NCI-H2227 treated with DMSO at 0.1 percent for 48 hours (cell line): ENCODE data around the gene PCP4.

Source experiments
- DNase-seq: peaks from one replicate; lab custom pipeline; 2025; lab: John Stamatoyannopoulos, UW

PCP4 gene

DNA sequence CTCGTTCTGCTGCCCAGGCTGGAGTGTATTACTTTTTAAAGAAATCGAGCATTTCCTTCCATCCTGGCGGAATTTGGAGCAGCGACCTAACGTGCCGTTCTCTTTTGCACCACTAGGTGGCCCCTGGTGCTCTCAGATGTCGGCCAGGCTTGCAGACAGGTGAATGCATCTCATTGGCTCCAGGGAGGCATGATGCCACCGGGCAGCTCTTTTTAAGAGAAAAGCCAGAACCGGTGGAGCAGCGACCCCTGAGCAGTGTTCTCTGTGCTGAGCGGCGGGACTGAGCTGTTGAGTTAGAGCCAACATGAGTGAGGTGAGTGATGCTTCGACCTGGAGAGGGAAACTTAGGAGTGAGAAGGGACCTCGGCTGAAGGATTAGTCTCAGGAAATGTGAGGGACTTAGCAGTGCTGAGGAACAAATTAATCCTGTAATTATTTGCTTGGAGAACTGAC, at the start of gene PCP4:
PCP4 (plus strand) TSS at position 241 of the 453 bp plus-strand sequence; CDS start at position 305, 64 bp downstream.
- no peak for DNase-seq

DNA sequence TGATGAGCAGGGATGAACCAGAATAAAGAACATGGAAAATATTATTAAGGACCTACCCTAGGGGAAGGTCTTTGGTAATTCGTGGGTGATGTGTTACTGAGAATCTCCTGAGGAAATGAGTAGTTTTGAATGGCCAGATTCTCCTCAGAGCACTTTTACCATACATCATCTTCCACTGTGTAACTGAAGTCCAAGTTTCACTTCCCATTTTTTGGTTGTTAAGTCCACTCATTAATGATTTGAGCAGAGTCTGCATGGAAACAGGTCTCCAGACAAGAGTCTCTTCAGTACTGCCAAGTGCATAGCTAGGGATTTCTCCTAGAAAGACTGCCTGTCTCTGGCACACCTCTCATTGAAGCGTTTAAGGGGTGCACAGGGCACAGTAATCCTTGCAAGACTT, 48.7 kb upstream of the PCP4 start:
- DNase-seq: no peak

DNA sequence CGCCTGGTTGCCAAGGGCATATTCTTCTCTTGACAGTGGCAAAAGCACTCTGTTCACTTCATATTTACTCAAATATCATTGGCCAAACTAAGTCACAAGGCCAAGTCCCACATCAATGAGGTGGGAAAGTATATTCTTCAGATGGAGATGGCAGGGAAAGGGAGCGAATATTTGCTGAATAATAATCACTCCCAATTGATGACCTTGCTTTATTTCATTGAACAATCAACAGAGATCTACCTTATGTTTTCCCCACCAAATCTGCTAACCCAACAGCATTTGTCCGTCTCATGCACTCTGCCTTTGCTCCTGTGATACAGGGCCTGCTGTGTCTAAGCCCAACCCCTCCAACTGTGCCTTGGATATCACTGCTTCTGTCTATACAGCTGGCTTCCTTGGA, 45.2 kb upstream of the PCP4 start:
- no peak for DNase-seq

DNA sequence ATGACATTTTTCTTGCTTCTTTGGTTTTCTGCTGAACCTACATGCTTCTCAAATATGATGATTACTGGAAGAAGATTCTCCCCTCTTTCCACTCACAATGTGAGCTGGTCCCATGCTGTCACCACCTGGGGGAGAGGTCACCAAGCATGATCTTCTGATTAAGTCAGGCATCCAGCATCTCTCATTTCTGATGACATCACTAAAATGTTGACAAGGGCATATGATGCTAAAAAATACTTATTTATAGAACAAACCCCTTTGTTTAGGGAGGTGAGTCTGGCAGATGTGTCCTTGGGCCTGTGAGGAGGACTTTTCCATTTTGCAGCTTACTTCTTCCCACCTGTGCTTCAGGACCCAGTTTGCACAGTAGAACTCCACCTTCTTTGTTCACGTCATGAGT, 42.0 kb upstream of the PCP4 start:
- no peak for DNase-seq

DNA sequence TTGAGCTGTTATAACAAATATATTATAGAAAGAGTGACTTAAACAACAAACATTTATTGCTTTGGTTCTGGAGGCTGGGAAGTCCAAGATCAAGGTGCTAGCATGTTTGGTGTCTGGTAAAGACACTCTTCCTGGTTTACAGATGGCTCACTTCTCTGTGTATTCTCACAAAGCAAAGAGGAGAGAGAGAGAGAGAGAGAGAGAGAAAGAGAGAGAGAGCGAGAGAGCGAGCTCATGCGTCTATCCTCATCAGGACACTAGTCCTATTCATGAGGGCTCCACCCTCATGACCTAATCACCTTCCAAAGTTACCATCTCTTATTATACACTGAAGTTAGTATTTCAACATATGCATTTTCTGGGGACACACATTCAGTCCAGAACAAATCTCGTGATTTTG, 32.7 kb upstream of the PCP4 start:
- no peak for DNase-seq

DNA sequence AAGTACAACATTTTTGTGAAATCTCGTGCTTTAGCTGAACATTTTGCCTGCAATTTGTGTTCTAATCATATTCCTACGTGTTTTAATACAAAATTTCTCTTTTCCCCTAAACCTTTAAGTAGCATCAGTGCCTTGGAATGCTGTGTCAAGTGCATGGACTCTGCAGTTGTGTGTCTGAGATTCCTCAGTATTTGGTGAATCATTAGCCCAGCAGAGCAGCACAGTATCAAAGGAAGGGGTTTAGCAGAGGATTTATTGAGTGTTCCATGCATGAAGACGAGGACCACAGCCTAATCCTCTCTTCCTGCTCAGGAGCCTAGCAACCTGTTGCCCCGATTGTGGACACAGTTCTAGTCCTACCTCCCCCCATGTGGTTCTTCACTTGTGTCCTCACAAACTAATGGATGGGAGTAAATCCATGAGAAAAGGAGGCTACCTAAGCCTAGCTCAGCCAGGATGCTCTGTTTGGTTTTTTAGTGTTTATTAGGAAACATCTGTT, 29.3 kb upstream of the PCP4 start:
- DNase-seq: no peak

DNA sequence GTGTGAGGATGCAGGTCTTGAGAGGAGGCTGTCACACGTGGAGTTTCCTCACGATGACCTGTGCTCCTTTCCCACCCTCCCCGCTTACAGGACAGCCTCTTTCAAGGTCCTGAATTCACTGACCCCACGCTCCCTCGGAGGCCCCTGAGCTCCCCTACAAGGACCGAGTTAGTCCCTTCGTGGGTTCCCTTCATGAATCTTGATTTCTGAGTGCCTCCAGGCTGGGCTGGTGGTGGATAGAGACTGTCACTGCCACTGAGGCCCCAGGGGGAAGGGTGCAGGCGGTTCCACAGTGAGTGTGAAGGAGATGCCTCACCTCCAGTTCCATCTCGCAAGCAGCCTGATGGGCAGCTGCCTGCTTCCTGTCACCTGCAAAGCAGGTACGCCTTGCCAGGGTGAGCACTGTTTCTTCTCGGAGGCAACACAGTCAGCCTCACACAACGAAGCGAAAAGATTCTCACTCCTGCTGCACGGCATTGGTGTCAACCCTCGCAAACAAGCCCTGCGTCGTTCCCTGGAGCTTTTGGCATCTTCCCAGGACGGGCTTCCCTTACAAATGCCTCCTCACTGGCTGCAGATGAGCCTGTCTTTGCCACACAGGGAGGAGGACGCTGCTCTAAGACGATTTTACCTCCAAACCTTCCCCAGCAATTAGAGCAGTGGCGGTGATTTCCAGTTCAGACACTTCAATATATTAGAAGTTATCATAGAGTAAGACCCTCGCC, 26.7 kb upstream of the PCP4 start:
- no peak for DNase-seq

DNA sequence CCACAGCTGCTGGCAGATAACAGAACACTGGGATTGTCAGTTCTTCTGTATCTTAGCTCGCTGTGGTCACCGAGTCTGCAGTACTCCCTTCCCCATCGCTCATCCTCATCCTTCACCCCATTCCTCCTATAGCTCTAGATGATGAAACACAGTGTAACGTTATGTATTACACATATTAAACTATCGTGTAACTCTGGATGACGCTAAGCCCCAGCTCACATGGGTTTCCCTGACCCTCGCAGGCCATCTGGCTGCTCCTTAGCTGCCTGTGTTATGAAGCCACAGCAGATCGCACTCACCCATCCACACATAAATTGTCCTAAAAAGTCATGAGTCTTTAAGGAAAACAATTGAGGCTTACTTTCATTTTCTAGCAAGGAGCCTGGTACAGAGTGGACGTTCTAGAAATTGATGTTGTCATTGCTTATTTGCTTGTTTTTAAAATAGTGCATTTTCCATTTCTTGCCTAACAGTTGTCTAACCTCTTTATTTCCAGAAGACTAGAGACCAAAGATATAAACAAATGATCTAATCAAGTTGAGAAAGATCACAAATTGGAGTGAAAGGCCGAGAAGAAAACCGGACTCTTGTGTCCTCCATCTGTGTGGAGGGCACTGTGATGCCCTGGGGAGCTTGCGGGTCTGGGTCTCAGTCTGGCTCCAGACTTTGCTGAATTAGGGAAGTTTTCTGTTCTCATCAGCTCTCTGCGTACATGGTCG, 24.3 kb upstream of the PCP4 start:
- DNase-seq: no peak

DNA sequence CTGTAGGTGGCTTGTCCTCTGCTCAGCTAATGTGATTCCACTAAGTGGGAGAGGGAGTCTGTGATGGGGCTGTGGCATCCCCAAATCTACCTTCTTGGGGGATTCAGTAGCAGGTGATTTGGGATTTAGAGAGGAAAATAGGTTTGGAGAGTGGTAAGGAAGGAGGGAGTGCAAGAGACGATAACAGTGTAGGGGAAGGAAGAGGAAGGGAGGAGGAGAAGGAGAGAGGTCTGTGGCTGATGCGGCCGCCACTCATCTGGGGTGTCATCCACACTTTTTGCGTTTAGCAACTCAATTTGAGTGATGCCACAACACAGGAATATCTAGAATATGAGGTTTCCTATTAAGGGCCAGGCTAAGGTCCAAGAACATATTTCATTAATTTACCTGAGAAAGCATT, 23.8 kb upstream of the PCP4 start:
- no peak for DNase-seq

DNA sequence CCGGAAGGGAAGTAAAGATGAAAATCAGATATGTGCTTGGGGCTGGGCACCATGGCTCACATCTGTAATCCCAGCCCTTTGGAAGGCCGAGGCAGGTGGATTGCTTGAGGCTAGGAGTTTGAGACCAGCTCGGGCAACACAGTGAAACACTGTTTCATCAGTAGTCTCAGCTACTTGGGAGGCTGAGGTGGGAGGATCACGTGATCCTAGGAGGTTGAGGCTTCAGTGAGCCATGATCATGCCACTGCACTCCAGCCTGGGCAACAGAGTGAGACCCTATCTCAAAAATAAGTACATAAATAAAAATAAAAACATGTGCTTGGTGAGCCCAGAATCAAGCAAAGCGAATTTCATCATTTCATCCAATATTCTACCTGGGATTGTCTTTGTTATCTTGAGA, 23.3 kb upstream of the PCP4 start:
- no peak for DNase-seq

DNA sequence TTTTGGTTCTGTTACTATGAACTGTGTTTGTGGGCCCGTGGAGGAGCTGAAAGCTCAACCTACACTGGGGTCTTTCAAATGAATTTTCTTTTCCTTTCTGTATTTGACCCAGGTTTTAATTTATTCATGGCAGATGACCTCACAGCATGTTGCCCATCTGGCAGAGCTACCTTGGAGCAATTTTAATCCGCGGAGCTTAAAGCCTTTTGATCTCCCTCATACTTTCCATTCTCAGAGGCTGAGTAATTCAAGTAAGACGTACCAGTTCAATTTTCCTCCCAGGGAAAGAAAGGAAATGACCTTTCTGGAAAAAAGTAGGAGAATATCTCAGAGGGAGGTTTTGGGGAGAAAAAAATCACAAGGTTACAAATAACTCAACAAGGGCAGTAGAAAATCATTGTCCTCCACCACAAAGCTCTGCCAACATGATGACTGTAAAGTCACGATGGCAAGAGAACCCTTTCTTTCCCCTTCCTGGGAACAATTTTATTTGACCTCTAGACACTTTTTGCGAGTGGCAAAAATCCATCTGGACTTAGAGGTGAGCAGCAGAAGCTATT, 21.6 kb upstream of the PCP4 start:
- DNase-seq: no peak

DNA sequence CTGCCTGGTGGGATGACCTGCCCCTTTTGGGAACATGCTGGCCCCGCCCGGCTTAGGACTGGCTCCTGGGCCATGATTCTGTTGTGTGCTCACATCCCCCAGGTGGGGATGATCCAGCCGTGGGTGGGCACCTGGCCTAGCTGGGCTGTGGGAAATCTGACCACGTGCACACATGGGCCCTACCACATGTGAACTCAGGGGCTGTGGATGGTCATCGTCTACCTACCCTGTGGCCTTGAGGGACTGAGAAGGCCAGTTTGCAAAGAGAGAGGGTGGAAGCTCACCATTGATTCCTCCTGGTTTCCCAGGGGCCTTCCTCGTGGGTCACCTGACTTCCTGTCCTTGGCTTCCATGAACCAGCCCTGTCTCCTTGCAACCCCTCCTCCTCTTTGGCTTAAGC, 19.4 kb upstream of the PCP4 start:
- DNase-seq: no peak

DNA sequence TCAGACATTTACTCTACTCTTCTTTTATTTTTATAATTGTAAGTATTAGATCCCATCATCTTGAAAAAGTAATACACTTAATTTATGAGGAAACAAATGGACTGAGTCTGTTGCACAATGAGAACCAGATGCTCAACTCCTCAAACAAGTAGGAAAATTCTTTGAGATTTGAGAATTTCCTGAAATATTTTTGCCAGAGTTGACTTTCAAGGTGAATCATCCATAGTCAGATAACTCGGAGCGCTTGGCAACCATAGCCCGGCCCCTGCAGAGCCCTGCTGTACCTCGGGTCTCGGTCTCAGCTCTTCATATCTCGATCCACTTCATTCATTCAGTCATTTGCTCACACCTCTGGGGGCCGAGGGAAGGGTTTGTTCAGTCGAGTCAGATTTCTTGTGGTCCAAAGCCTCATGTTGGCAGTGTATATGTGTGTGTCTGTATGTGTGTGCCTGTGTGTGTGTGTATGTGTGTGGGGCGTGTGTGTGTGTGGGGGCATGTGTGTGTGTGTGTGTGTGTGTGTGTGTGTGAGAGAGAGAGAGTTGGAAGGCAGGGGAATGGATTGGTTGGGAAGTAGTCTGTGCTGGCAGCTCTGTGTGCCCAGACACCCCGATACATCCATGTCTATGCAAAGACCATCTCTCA, 18.1 kb upstream of the PCP4 start:
- no peak for DNase-seq

DNA sequence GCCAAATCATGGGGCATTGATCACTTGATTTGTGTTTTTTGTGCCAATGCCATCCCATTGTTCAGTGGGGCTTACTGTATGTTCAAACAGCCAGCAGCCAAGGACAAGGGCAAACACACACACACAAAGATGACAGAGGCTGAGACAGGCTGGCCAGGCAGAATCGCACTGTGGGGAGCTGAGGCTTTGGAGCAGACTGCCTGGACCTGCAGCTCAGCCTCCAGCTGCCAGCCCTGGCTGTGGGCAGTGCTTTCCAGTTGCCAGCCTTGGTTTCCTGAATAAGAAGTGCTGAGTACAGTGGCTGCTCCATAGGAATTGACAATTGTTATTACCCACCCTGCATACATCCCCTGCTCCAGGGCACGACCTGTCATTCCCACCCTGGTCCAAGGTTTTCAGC, 16.9 kb upstream of the PCP4 start:
- no peak for DNase-seq

DNA sequence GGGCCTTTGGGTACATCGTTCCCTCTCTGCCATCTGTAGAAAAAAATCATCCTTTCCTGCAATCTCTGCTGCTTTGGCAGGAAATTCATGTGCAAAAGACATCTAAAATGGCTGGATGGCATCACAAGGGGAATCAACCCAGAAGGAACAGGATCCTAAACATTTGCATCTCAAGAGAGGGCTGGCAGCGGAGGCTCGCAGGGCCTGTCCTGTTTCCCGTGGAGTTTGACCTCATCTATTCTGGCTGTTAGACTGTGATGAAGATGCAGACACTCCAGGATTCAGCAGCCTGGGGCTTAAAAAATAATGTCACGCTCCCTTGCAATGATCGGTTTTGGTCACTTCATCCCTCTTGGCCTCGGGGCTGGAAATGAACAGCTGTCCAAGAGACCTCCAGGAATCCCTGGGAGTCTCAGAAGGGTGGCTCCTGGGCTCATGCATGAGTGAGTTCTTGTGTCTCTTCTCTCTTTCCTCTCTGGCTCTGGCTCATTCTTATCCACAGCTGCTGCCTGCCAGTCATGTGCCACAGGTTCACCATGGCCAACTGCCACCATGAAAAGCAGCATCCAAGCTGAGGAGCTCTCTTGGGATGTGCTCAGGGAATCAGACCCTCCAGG, 16.1 kb upstream of the PCP4 start:
- DNase-seq: no peak

DNA sequence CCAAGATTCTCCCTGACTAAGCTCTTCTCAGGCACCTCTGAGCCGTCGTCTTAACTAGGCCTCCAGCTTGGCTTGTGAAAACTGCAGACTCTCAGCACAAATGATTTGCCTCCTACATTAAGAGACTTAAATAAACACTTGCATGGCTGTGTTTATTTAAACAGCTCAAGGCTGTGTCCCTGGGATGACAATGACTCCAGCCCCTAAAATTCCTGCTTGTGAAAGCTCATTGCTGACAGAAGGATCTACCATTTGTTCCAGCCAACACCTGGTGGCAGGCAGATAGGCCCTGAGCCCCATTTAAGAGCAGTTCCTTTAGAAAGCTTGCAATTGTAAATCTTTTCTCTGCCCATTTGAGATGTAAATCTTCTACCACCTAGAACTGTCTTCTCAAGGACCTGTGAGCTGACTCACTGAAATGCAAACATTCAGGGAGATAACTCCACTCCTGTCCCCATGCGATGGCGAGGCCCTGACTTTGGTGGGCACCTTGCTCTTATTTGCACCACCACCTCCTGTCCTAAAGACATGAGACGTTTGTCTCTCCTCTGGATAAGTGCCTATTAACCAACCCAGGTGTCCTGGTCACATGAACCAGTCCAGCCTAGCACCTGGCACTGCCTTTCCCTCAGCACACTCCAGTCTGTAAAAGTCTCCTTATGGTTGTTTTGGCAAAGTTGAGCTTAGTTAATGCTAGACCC, 15.1 kb upstream of the PCP4 start:
- no peak for DNase-seq

DNA sequence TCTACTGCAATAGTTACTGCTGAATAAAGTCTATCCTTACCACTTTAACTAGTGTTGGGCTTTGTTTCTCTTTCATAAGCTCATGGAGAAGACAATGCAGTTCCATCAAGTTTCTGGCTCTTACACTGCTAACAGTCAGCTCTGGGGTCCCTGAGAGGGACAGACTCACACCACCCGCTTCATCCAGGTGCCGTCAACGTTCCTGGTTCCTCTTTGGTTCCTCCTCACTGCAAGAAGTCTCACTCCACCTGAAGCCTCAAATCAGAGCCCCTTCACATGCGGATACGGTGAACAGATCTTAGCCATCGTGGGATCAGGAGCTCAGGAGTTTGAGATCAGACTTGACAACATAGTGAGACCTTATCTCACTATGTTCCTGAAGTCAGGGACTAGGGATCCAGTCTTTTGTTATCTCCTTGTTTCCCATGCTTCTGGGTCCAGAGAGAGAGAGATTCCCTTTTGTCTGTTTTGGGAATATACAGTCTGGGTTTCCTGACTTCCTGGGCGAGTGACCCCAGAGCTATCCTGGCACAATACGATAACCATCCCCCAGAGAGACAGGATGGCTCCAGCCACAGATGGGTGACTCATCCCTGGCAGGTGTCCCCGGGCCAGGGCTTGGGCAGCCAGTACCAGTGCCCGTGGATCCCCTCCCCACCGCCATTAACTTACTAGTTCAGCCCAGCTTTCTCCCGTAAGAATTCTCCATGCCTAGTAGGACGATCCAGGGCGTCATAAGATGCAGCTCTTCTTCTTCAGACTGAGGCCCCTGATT, 14.3 kb upstream of the PCP4 start:
- DNase-seq: no peak

DNA sequence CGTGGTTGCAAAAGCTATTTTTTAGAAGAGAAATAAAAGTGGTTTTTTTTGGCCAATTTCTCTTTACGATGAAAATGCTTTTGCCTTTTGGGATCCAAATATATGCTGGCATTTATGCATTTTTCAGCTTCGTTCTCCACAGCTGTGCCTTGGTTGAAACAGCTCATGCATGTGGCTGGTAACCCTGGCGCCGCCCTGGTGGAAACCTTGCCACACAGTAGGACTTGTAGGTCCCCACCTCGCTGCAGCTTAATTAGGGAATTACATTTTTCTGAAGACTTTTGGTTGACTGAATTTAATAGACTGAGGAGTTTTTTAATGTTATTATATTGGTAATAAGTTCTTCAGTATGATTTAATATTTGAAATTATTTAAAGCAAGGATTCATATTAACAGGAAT, 12.7 kb upstream of the PCP4 start:
- DNase-seq: no peak

DNA sequence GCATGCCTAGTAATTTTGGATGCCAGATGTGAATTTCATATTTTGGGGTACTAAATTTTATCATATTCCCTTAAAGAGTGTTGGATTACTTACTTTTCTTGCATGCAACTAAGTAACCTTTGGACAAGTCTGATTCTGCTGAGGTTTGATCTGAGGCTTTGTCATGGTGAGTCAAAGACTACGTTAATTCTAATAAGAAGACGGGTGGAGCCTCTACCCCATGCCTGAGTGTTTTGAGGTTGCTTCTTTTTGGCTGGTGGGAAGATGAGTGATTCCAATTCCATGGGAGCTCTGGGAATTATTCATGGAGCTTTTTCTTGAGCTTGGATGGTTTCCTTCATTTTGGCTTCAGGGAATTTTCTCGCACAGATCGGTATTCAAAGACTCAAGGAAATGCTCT, 11.6 kb upstream of the PCP4 start:
- no peak for DNase-seq

DNA sequence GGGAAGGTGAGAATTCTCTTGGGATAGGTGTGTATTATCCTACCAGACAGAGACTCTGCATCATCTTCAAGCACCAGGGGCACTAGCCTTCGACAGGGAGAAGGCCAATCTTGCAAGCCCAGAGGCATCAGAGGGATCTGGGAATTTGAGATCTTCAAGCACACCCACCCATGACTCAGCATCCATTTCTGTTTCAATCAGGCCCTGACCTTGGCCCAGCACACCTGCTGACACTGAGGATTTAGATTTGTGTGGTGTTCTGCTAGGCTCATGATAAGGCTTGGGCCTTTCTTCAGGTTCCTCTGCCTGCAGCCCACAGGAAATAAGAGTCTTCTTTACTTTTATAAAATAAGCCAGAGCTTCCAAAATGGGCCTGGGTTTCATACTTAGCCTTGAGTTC, 6.6 kb upstream of the PCP4 start:
- no peak for DNase-seq

DNA sequence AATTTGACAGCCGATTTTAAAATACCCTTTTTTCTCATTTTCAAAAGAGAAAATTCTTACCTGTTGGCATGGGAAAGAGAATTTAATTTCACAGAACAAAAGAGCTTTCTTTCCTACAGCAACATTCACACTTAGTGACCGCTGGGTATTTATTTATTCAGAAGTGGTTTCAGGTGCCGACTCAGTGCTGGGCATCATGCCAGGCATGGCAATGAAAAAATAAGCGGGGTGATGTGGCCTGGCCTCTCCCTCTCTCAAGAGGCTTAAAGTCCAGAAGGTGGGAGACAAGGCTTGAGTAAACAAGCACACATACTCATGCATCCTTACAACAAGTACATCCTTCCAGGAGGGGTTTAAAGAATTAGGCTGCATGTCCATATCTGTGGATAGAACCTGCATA, 4.1 kb upstream of the PCP4 start:
- DNase-seq: peak; percentile 49
